ENCODE results near the gene SKIC8.

The SKIC8 gene

DNA sequence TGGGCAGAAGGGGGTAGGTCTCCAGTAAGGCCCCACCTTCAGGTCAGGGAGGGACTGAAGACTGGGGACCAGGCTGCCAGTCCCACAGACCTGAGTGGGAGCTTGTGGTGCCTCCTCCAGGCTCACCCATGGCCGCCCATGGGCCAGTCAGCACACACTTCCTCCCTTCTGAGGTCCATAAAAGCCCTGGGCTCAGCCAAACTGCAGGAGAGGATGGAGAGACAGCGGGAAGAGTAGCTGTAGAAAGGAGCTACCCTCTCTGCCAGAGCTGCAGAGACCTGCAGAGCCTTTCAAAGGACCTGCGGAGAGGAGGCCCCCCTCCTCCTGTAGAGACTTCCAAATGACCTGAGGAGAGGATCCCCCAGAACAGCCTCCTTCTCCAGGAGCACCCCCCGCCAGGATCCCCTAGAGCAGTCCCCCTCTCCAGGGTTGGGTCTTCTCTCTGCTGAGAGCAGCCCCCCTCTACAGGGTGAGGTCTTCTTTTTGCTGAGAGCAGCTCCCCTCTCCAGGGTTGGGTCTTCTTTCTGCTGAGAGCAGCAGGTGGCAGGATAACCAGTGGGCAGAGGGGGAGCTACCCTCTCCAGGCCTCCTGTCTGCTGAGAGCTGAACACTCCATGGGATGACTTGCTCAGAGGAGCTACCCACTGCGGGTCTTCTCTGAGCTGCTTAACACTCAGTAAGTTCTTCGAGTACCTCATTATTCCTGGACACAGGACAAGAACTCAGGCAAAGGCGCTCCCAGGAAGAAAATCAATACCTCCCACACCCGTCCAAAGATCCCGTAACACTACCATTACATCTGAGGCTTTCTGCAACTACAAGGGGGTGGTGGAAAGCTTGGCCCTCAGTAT is 5.0 kb upstream of the SKIC8 start:
- Histone ChIP-seq H3K27ac (ENCODE audit: low read depth, low read length) (no peak overlapping the region), H3K36me3 (ENCODE audit: control insufficient read depth, insufficient read depth, low read length) (no peaks in the 10 kb centered on the region), H3K9ac (ENCODE audit: low read length) (no peak overlapping the region), H3K27me3 (ENCODE audit: control insufficient read depth, insufficient read depth, low read length) (no peaks in the 10 kb centered on the region), H3K4me3 (ENCODE audit: low read length) (no peak overlapping the region), H3K4me1 (ENCODE audit: control insufficient read depth, insufficient read depth, low read length) (no peaks in the 10 kb centered on the region)

- Histone ChIP-seq H3K4me1 (ENCODE audit: control insufficient read depth, insufficient read depth, low read length) (no peaks in the 10 kb centered on the region), H3K27ac (ENCODE audit: low read depth, low read length) (no peak overlapping the region), H3K36me3 (ENCODE audit: control insufficient read depth, insufficient read depth, low read length) (no peaks in the 10 kb centered on the region), H3K27me3 (ENCODE audit: control insufficient read depth, insufficient read depth, low read length) (no peaks in the 10 kb centered on the region), H3K9ac (ENCODE audit: low read length) (no peak overlapping the region), H3K4me3 (ENCODE audit: low read length) (no peak overlapping the region)
These were observed 3.3 kb upstream of the SKIC8 start for GRCh38 chr15:78302579-78303312.

DNA sequence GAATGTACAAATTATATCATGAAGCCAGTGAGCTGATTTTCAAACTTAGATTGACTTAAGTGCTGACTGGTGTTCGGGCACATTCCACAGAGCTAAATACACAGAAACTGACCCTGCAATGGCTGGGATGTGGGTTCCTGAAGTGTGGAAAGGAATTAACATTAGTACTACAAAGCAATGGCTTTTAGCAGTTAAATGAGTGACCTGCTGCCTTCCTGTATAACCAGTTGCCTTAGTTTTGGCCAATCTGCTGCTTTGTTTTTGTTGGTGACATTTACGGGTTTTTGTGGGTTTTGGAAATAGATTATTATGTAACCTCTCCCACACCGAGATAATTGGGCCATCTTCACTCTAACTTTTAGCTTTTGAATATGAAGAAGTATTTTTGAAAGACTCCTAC is 2.4 kb upstream of the SKIC8 start:
- no peaks in the 10 kb centered on the region for H3K27me3 ChIP-seq (ENCODE audit: control insufficient read depth, insufficient read depth, low read length)
- H3K27ac ChIP-seq (ENCODE audit: low read depth, low read length): no peak overlapping the region
- no peak overlapping the region for H3K4me3 ChIP-seq (ENCODE audit: low read length)
- no peaks in the 10 kb centered on the region for H3K36me3 ChIP-seq (ENCODE audit: control insufficient read depth, insufficient read depth, low read length)
- H3K9ac ChIP-seq (ENCODE audit: low read length): no peak overlapping the region
- H3K4me1 ChIP-seq (ENCODE audit: control insufficient read depth, insufficient read depth, low read length): no peaks in the 10 kb centered on the region

- H3K36me3 ChIP-seq (ENCODE audit: control insufficient read depth, insufficient read depth, low read length): no peaks in the 10 kb centered on the region
- no peak overlapping the region for H3K27ac ChIP-seq (ENCODE audit: low read depth, low read length)
- H3K4me1 ChIP-seq (ENCODE audit: control insufficient read depth, insufficient read depth, low read length): no peaks in the 10 kb centered on the region
- no peak overlapping the region for H3K9ac ChIP-seq (ENCODE audit: low read length)
- H3K4me3 ChIP-seq (ENCODE audit: low read length): no peak overlapping the region
- no peaks in the 10 kb centered on the region for H3K27me3 ChIP-seq (ENCODE audit: control insufficient read depth, insufficient read depth, low read length)
These were observed 1.9 kb upstream of the SKIC8 start for GRCh38 chr15:78301326-78301725.

DNA sequence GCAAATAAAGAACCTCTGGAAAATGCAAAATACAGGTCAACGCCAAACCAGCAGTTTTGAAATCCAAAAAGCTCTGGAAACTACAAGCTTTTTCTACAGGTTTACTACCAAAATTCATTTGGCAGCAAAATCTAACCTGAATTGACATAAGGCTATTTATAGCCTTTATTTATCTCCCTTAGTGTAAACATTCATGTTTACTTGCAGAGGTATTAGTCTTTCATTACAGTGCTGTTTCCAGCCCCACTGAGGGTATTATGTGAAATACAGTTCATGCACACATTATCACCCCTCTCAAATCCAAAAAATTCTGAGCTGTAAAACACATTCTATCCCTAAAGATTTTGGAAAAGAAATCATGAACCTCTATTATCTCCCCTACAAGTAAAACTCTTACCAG is 7.2 kb downstream of the SKIC8 start:
- Histone ChIP-seq H3K27me3 (ENCODE audit: control insufficient read depth, insufficient read depth, low read length) (no peaks in the 10 kb centered on the region), H3K4me1 (ENCODE audit: control insufficient read depth, insufficient read depth, low read length) (no peaks in the 10 kb centered on the region), H3K36me3 (ENCODE audit: control insufficient read depth, insufficient read depth, low read length) (peaks cover 15% of the 10 kb centered on the region), H3K4me3 (ENCODE audit: low read length) (no peak overlapping the region), H3K9ac (ENCODE audit: low read length) (no peak overlapping the region), H3K27ac (ENCODE audit: low read depth, low read length) (no peak overlapping the region)

GRCh38 chr15:78291698-78292097 is 7.7 kb downstream of the SKIC8 start:
- H3K9ac ChIP-seq (ENCODE audit: low read length): no peak overlapping the region
- no peak overlapping the region for H3K4me3 ChIP-seq (ENCODE audit: low read length)
- H3K4me1 ChIP-seq (ENCODE audit: control insufficient read depth, insufficient read depth, low read length): no peaks in the 10 kb centered on the region
- H3K27me3 ChIP-seq (ENCODE audit: control insufficient read depth, insufficient read depth, low read length): no peaks in the 10 kb centered on the region
- H3K36me3 ChIP-seq (ENCODE audit: control insufficient read depth, insufficient read depth, low read length): peaks cover 15% of the 10 kb centered on the region
- no peak overlapping the region for H3K27ac ChIP-seq (ENCODE audit: low read depth, low read length)

- Histone ChIP-seq H3K9ac (ENCODE audit: low read length) (no peak overlapping the region), H3K27ac (ENCODE audit: low read depth, low read length) (no peak overlapping the region), H3K27me3 (ENCODE audit: control insufficient read depth, insufficient read depth, low read length) (no peaks in the 10 kb centered on the region), H3K4me3 (ENCODE audit: low read length) (no peak overlapping the region), H3K4me1 (ENCODE audit: control insufficient read depth, insufficient read depth, low read length) (no peaks in the 10 kb centered on the region), H3K36me3 (ENCODE audit: control insufficient read depth, insufficient read depth, low read length) (peaks cover 15% of the 10 kb centered on the region)
These were observed 8.4 kb downstream of the SKIC8 start for GRCh38 chr15:78291052-78291451.

DNA sequence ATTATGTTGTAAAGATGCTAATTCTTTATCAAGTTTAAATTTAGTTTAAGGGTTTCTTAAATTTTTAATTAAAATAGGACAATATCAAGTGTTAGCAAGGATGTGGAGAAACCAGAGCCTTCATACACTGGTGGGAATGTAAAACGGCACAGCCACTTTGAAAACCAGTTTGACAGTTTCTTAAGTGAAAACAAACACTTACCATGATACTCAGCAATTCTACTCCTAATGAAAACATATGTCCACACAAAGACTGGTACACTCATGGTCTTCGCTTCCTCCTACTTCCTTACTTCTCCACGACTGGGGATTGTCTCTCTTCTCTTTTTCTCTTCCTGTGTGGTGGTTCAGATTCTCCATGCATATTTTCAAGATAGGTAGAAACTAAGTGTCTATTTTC is 9.2 kb downstream of the SKIC8 start:
- Histone ChIP-seq H3K9ac (ENCODE audit: low read length) (no peak overlapping the region), H3K36me3 (ENCODE audit: control insufficient read depth, insufficient read depth, low read length) (peaks cover 19% of the 10 kb centered on the region), H3K4me1 (ENCODE audit: control insufficient read depth, insufficient read depth, low read length) (no peaks in the 10 kb centered on the region), H3K4me3 (ENCODE audit: low read length) (no peak overlapping the region), H3K27me3 (ENCODE audit: control insufficient read depth, insufficient read depth, low read length) (no peaks in the 10 kb centered on the region), H3K27ac (ENCODE audit: low read depth, low read length) (no peak overlapping the region)

- Histone ChIP-seq H3K4me3 (ENCODE audit: low read length) (no peak overlapping the region), H3K9ac (ENCODE audit: low read length) (no peak overlapping the region), H3K27me3 (ENCODE audit: control insufficient read depth, insufficient read depth, low read length) (no peaks in the 10 kb centered on the region), H3K27ac (ENCODE audit: low read depth, low read length) (no peak overlapping the region), H3K36me3 (ENCODE audit: control insufficient read depth, insufficient read depth, low read length) (peaks cover 26% of the 10 kb centered on the region), H3K4me1 (ENCODE audit: control insufficient read depth, insufficient read depth, low read length) (no peaks in the 10 kb centered on the region)
These were observed 14.7 kb downstream of the SKIC8 start for GRCh38 chr15:78284758-78285157.

DNA sequence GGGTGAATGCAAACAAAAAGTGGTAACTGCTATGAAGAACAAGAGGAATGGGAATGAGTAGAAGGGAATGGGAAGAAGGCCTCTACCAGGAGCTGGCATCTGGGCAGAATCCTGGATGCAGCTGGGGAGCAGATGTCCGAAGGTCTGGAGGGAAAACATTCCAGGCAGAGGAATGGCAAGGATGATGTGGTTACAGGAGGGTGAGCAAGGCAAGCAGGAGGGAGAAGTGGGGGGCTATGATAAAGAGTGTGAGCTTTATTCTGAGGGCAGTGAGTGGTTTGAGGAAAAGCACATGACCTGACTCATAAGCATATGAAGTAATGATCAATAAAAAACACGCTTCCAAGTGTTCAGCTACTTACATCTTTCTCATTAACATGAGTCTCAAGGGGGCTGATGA is 17.1 kb downstream of the SKIC8 start:
- Histone ChIP-seq H3K9ac (ENCODE audit: low read length) (no peak overlapping the region), H3K36me3 (ENCODE audit: control insufficient read depth, insufficient read depth, low read length) (peaks cover 30% of the 10 kb centered on the region), H3K4me3 (ENCODE audit: low read length) (no peak overlapping the region), H3K27ac (ENCODE audit: low read depth, low read length) (no peak overlapping the region), H3K4me1 (ENCODE audit: control insufficient read depth, insufficient read depth, low read length) (no peaks in the 10 kb centered on the region), H3K27me3 (ENCODE audit: control insufficient read depth, insufficient read depth, low read length) (no peaks in the 10 kb centered on the region)

- Histone ChIP-seq H3K4me3 (ENCODE audit: low read length) (no peak overlapping the region), H3K27me3 (ENCODE audit: control insufficient read depth, insufficient read depth, low read length) (no peaks in the 10 kb centered on the region), H3K36me3 (ENCODE audit: control insufficient read depth, insufficient read depth, low read length) (peaks cover 34% of the 10 kb centered on the region), H3K9ac (ENCODE audit: low read length) (no peak overlapping the region), H3K27ac (ENCODE audit: low read depth, low read length) (no peak overlapping the region), H3K4me1 (ENCODE audit: control insufficient read depth, insufficient read depth, low read length) (no peaks in the 10 kb centered on the region)
These were observed 18.9 kb downstream of the SKIC8 start for GRCh38 chr15:78280319-78281072.
